GM12878 (cell line): Measurements from ENCODE around the gene MAPK8IP3. TPM values are rescaled to one million over a fixed set of nuclear protein-coding genes. Genes with fewer than 3 reads are reported as not detected.

ENCODE experiments used
- ATAC-seq: fragments of 200-7000 bp; cut with Tn5 transposase; 3 replicates; pipeline ENCODE4 v1.9.1; 2020; ENCODE audit warnings: mild to moderate bottlenecking, moderate library complexity
- BruUV-seq: library from RNA; stranded (reverse); fragments of 400-500 nt; replicated peaks from 2 replicates; lab custom pipeline; 2021; lab: Mats Ljungman, UMichigan
- CTCF ChIA-PET: fragments of 300-600 bp; sonication (Branson Sonifier 250); formaldehyde crosslinking; extraction: SDS; loops from one replicate; lab custom pipeline; 2021; ENCODE audit warnings: inconsistent platforms; lab: Yijun Ruan, JAX
- POLR2A ChIA-PET: fragments of 350-600 bp; formaldehyde crosslinking; extraction: SDS; loops from one replicate; lab custom pipeline; 2021; ENCODE audit warnings: inconsistent platforms; lab: Charles Lee
- RAD21 ChIA-PET: fragments of 300-600 bp; sonication (Branson Sonifier 250); formaldehyde crosslinking; loops from one replicate; lab custom pipeline; 2023; ENCODE audit warnings: antibody characterized with exemption; ENCODE audit not compliant: unreplicated experiment; lab: Charles Lee
- SMC1A ChIA-PET: fragments of 300-600 bp; sonication (Branson Sonifier 250); formaldehyde crosslinking; loops from one replicate; lab custom pipeline; 2023; ENCODE audit not compliant: unreplicated experiment, uncharacterized antibody; lab: Charles Lee
- DNase-seq: peaks from one replicate; pipeline ENCODE4 v3.0.0-alpha.2; 2011; ENCODE audit warnings: low read depth, low spot score
- FAIRE-seq: peaks from 3 replicates; lab custom pipeline; 2011; peaks lifted over from hg19 to GRCh38; lab: Jason Lieb, UNC
- H2AFZ ChIP-seq: 2 replicates; pipeline ENCODE4 v1.6.0; 2011; ENCODE audit warnings: low read depth, low read length, control low read depth; ENCODE audit not compliant: control insufficient read depth
- H3K27ac ChIP-seq: 2 replicates; pipeline ENCODE4 v1.5.1; 2011; ENCODE audit warnings: control low read depth; ENCODE audit not compliant: control insufficient read depth, insufficient read depth
- H3K27me3 ChIP-seq, 2 experiments: replicated peaks in 1 of 2; 2 replicates each; pipeline versions ENCODE4 v1.6.0 to v1.6.1; 2011; ENCODE audit warnings: low read length in 1 of 2; ENCODE audit not compliant: control insufficient read depth in 2 of 2, insufficient read depth in 2 of 2
- H3K36me3 ChIP-seq, 2 experiments: 2 replicates each; pipeline ENCODE4 v1.5.1; 2011; ENCODE audit warnings: low read length in 1 of 2; ENCODE audit not compliant: control insufficient read depth in 2 of 2, insufficient read depth in 2 of 2
- H3K4me1 ChIP-seq: 2 replicates; pipeline ENCODE4 v1.6.1; 2011; ENCODE audit warnings: mild to moderate bottlenecking, low read length, moderate library complexity, mixed read lengths; ENCODE audit not compliant: control insufficient read depth, insufficient read depth
- H3K4me2 ChIP-seq: 2 replicates; pipeline ENCODE4 v1.6.0; 2011; ENCODE audit warnings: control low read depth; ENCODE audit not compliant: control insufficient read depth, insufficient read depth
- H3K4me3 ChIP-seq: fragments of 200-600 bp; sonication (generic); 2 replicates; pipeline ENCODE4 v1.5.1; 2016
- H3K79me2 ChIP-seq: 2 replicates; pipeline ENCODE4 v1.6.0; 2011; ENCODE audit warnings: low read length; ENCODE audit not compliant: control insufficient read depth, insufficient read depth
- H3K9ac ChIP-seq: 2 replicates; pipeline ENCODE4 v1.8.0; 2011; ENCODE audit warnings: low read length, control low read depth, mixed read lengths; ENCODE audit not compliant: control insufficient read depth, insufficient read depth
- H3K9me3 ChIP-seq: replicated peaks from 3 replicates; pipeline ENCODE4 v1.5.1; 2011; ENCODE audit warnings: mild to moderate bottlenecking, low read length; ENCODE audit not compliant: control insufficient read depth, insufficient read depth
- H4K20me1 ChIP-seq: 2 replicates; pipeline ENCODE4 v1.6.0; 2011; ENCODE audit not compliant: control insufficient read depth, insufficient read depth
- CHD1 ChIP-seq: IDR thresholded peaks from 2 replicates; pipeline ENCODE4 v1.6.1; 2012; ENCODE audit warnings: low read depth, low read length, improper control_type of control experiment
- CTCF ChIP-seq, 3 experiments: IDR thresholded peaks in 2 of 3; conservative IDR thresholded peaks in 1 of 3; 2 replicates each; pipeline ENCODE4 v1.5.1; 2011; ENCODE audit warnings: low read depth in 3 of 3, low read length in 3 of 3, mild to moderate bottlenecking in 3 of 3, control low read depth in 2 of 3, moderate library complexity in 2 of 3, inconsistent platforms in 1 of 3, mixed read lengths in 1 of 3; ENCODE audit not compliant: control insufficient read depth in 2 of 3, insufficient read depth in 1 of 3; ENCODE audit errors: extremely low read depth in 1 of 3
- GATAD2B ChIP-seq: fragments of 450-650 bp; conservative IDR thresholded peaks from 2 replicates; pipeline ENCODE4 v1.6.1; 2017; ENCODE audit warnings: low read depth, mild to moderate bottlenecking, moderate library complexity
- MXI1 ChIP-seq: fragments of 150-350 bp; IDR thresholded peaks from 2 replicates; pipeline ENCODE4 v1.6.1; 2011; ENCODE audit warnings: low read depth, mild to moderate bottlenecking, inconsistent platforms, low read length, improper control_type of control experiment
- NR2C1 ChIP-seq: fragments of 450-650 bp; IDR thresholded peaks from 2 replicates; pipeline ENCODE4 v1.6.1; 2017; ENCODE audit warnings: antibody characterized with exemption, mild to moderate bottlenecking, moderate library complexity
- POLR2A ChIP-seq: IDR thresholded peaks from 2 replicates; pipeline ENCODE4 v1.6.1; 2011; ENCODE audit warnings: low read depth, mild to moderate bottlenecking, low read length
- RFX5 ChIP-seq: IDR thresholded peaks from 2 replicates; pipeline ENCODE4 v1.6.1; 2011; ENCODE audit warnings: low read depth, low read length, improper control_type of control experiment
- WGBS: methylation state at CpG from one replicate; pipeline ENCODE4 v1.1.6; 2016; ENCODE audit warnings: low lambda C conversion rate; ENCODE audit not compliant: insufficient replicate concordance, insufficient coverage; ENCODE audit errors: missing lambda C conversion rate; 5-methylcytosine and 5-hydroxymethylcytosine counted together
- in situ Hi-C: fragments of 300-500 bp; cut with MboI; formaldehyde crosslinking; loops from 9 replicates; pipeline ENCODE4 v1.14.3; 2018; ENCODE audit warnings: mixed read lengths
- intact Hi-C: fragments of 100-400 bp; cut with micrococcal nuclease; formaldehyde crosslinking; loops from one replicate; pipeline ENCODE4 v1.14.2; 2022; ENCODE audit not compliant: unreplicated experiment
- polyA plus RNA-seq, 11 experiments: library from polyadenylated mRNA; depleted of rRNA in 4 of 11; unstranded in 6 of 11; stranded (reverse) in 5 of 11; fragments of >200 nt; fragmentation: Nextera tagmentation in 4 of 11; fragmentation: Illumina TruSeq in 1 of 11; extraction: Ambion mirVana in 4 of 11; extraction: Trizol in 1 of 11; gene quantifications; 1 replicate in 1 of 11; 2 replicates in 10 of 11; pipeline versions ENCODE4 v1.2.1 to v1.2.3, GENCODE V29; 2011 to 2016; ENCODE audit warnings: inconsistent platforms in 2 of 11, missing spikeins in 2 of 11, low read depth in 1 of 11
- total RNA-seq, 4 experiments: library from RNA; depleted of rRNA in 3 of 4; stranded (reverse); fragments of >200 nt in 3 of 4; fragmentation: Illumina TruSeq in 1 of 4; extraction: Trizol in 1 of 4; gene quantifications; 2 replicates each; pipeline versions ENCODE4 v1.2.1 to v1.2.3, GENCODE V29; 2013 to 2021

Gene MAPK8IP3
- total and polyA plus RNA-seq, 10 of the 15 experiments (the other 5 are each of a cell fraction or from before 2014, with no cell fraction given) = 0.06 to 67.9 (median 18.2) TPM

- POLR2A ChIA-PET = interaction anchor here (0.5 kb wide), 1 partner anchor 21 kb away, joined by 10 read pairs; no protein-coding TSS in a partner anchor
These were observed 110.6 kb downstream of the MAPK8IP3 start for GRCh38 chr16:1816396-1817275.

More at GRCh38 chr16:1816396-1817275, 110.6 kb downstream of the MAPK8IP3 start:
- no peak overlapping the region for H2AFZ ChIP-seq
- FAIRE-seq (no peak), ATAC-seq (no peak), DNase-seq (no peak)
- H3K27ac ChIP-seq = no peak overlapping the region
- in situ Hi-C loops (no loop called here), intact Hi-C loops (no loop called here)
- ChIA-PET SMC1A (no interaction called here), CTCF (no interaction called here), RAD21 (no interaction called here)
- no peaks in the 10 kb centered on the region for H3K4me1 ChIP-seq
- no peaks in the 10 kb centered on the region; a peak in 2 of 4 replicates for H3K36me3 ChIP-seq
- H3K9me3 ChIP-seq = no peaks in the 10 kb centered on the region
- no peaks in the 10 kb centered on the region for H4K20me1 ChIP-seq
- TF ChIP-seq MXI1 (no peak), GATAD2B (no peak), CHD1 (no peak), RFX5 (no peak), NR2C1 (no peak), CTCF (IDR thresholded peaks at IDR 0.05 in 2 of 3, conservative IDR thresholded peaks at IDR 0.05 in 1 of 3; ENCODE audit: control insufficient read depth in 2 of 3, extremely low read depth in 1 of 3, insufficient read depth in 1 of 3, low read depth in 3 of 3, low read length in 3 of 3) (no peak), POLR2A (no peak)
- no peak overlapping the region for H3K9ac ChIP-seq
- no peak overlapping the region for H3K4me2 ChIP-seq
- no peak overlapping the region for H3K4me3 ChIP-seq
- 94% methylated on average over 38 of the region's 40 CpGs for whole genome bisulfite sequencing
- H3K27me3 ChIP-seq = no peaks in the 10 kb centered on the region
- H3K79me2 ChIP-seq = no peaks in the 10 kb centered on the region
- no TSS peak for BruUV-seq
